Measurements from ENCODE around the gene LARGE1. TPM values are rescaled to one million over a fixed set of nuclear protein-coding genes. Genes with fewer than 3 reads are reported as not detected.

The LARGE1 gene
- total and polyA plus RNA-seq, 9 of the 15 experiments (the other 6 are each of a cell fraction or from before 2014, with no cell fraction given) = 0.01 to 0.66 (median 0.14) TPM; not detected in 2

- DNase-seq (ENCODE audit: extremely low read depth in 1 of 4, low spot score in 3 of 4) (no peak), FAIRE-seq (no peak), ATAC-seq (no peak)
- no TSS peak for BruUV-seq (replicated peaks)
- TF ChIP-seq FOXK2 (conservative IDR thresholded peaks at IDR 0.05 in 1 of 2, IDR thresholded peaks at IDR 0.05 in 1 of 2; ENCODE audit: low read depth in 2 of 2) = no peak
- TF ChIP-seq KLF13 (tag; IDR thresholded peaks at IDR 0.05; ENCODE audit: borderline replicate concordance, low read depth) = no peak
- TF ChIP-seq CCAR2 (IDR thresholded peaks at IDR 0.05; ENCODE audit: low read depth, low read length) = no peak
- TF ChIP-seq IFI16 (CRISPR knock-in tag; IDR thresholded peaks at IDR 0.05) = no peak
- TF ChIP-seq SIRT6 (IDR thresholded peaks at IDR 0.05; ENCODE audit: low read depth, low read length) = no peak
- no peak for TF ChIP-seq ZNF408 (CRISPR knock-in tag; IDR thresholded peaks at IDR 0.05; ENCODE audit: low read depth)
- TF ChIP-seq ZBTB5 (IDR thresholded peaks at IDR 0.05) = no peak
- no peak for TF ChIP-seq NFE2L1 (tag; IDR thresholded peaks at IDR 0.05; ENCODE audit: borderline replicate concordance, low read depth)
- Histone ChIP-seq H3K4me3 (no peak overlapping the region), H3K9me3 (replicated peaks; ENCODE audit: control insufficient read depth, insufficient read depth, low read depth, low read length) (no peaks in the 10 kb centered on the region), H3K4me2 (ENCODE audit: insufficient read depth, low read length) (no peak overlapping the region), H3K4me1 (replicated peaks in 1 of 2; ENCODE audit: control insufficient read depth in 2 of 2, insufficient read depth in 2 of 2, low read length in 2 of 2) (no peaks in the 10 kb centered on the region), H3K9me1 (ENCODE audit: control insufficient read depth, insufficient read depth, low read length) (no peaks in the 10 kb centered on the region), H3K79me2 (ENCODE audit: control insufficient read depth, insufficient read depth, low read length) (no peaks in the 10 kb centered on the region), H3K27me3 (ENCODE audit: control insufficient read depth in 2 of 2, insufficient read depth in 2 of 2, low read length in 2 of 2) (no peaks in the 10 kb centered on the region), H2AFZ (ENCODE audit: low read depth, low read length) (no peak overlapping the region), H3K9ac (ENCODE audit: insufficient read depth in 1 of 2, low read depth in 2 of 2, low read length in 2 of 2) (no peak overlapping the region), H4K20me1 (replicated peaks; ENCODE audit: control insufficient read depth, insufficient read depth, low read length) (no peaks in the 10 kb centered on the region), H3K36me3 (ENCODE audit: control insufficient read depth, insufficient read depth, low read length) (no peaks in the 10 kb centered on the region), H3K27ac (ENCODE audit: extremely low read depth, low read depth, low read length) (no peak overlapping the region)
- in situ Hi-C loops (cut with MboI) (no loop called here), intact Hi-C loops (cut with micrococcal nuclease) (no loop called here)
- WGBS (ENCODE audit: insufficient coverage, low coverage, missing lambda C conversion rate) = 8% methylated on average over 5 of the region's 8 CpGs
- ChIA-PET POLR2A (no interaction called here), CTCF (ENCODE audit: low intra/inter-chr PET ratio) (no interaction called here)
Measured at GRCh38 chr22:33860386-33860785, 59.9 kb downstream of the LARGE1 start.

Data from K562 (cell line).